ENCODE measurements around the gene MANBA. TPM values are rescaled to one million over a fixed set of nuclear protein-coding genes. Genes with fewer than 3 reads are reported as not detected.

Gene MANBA
- total RNA-seq, 1 experiment from 2014 or later, result 14.5 TPM

DNA sequence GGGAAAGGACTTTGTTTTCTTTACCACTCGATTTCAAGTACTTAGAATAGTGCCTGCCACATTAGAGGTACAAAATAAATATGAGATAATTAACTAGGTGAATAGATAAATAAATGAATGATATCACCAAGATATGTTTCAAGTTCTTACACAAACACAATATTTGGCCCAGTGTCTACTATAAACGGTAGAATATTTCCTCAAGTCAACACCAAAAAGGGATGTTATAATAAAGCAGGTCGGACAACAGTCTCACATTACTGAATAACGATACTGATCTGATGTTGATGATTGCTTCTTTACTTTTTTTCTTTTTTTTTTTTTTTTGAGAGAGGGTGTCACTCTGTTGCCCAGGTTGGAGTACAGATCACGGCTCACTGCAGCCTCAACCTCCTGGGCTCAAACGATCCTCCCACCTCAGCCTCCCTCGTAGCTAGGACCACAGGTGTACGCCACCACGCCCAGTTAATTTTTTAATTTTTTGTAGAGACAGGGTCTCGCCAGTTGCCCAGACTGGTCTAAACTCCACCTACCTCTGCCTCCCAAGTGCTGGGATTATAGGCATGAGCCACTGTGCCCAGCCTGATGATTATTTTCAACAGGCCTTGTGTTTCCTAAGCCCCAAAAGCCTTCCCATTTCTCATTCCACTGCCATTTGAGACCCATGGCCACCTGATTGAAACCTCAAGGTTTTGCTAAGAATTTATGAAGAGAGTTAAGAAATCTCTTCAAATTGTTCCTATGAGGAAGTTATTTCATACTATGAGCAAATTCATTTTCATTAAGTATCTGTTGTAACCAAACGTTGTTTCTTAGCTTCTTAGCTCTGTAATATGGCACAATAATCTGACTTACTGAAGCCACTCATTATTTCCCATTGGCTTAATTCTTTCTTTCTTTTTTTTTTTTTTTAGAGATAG lies 2.3 kb downstream of the MANBA start:
- ChIA-PET CTCF (no interaction called here), POLR2A (no interaction called here)
- in situ Hi-C loops (cut with HindIII; ENCODE audit: low pct_unique_long_range_greater_than_20kb, low sequenced_read_pairs), result no loop called here
- Histone ChIP-seq H3K27ac (ENCODE audit: low read length) (no peak overlapping the region), H3K36me3 (ENCODE audit: control insufficient read depth, insufficient read depth, low read length) (no peaks in the 10 kb centered on the region; the same call in 1 of the 2 replicates), H3K4me3 (ENCODE audit: low read depth in 2 of 2, low read length in 2 of 2) (no peak overlapping the region), H3K27me3 (ENCODE audit: control insufficient read depth, insufficient read depth, low read length) (no peaks in the 10 kb centered on the region), H3K9me3 (ENCODE audit: control insufficient read depth, insufficient read depth, low read depth, low read length) (no peaks in the 10 kb centered on the region), H3K4me1 (ENCODE audit: control insufficient read depth, insufficient read depth, low read length) (peaks cover 7% of the 10 kb centered on the region)
- intact Hi-C loops (cut with micrococcal nuclease; ENCODE audit: unreplicated experiment), result no loop called here
- no peak for ATAC-seq
- TF ChIP-seq POLR2AphosphoS5 (IDR thresholded peaks at IDR 0.05; ENCODE audit: low read depth, low read length), result no peak
- TF ChIP-seq, protein P1, sequence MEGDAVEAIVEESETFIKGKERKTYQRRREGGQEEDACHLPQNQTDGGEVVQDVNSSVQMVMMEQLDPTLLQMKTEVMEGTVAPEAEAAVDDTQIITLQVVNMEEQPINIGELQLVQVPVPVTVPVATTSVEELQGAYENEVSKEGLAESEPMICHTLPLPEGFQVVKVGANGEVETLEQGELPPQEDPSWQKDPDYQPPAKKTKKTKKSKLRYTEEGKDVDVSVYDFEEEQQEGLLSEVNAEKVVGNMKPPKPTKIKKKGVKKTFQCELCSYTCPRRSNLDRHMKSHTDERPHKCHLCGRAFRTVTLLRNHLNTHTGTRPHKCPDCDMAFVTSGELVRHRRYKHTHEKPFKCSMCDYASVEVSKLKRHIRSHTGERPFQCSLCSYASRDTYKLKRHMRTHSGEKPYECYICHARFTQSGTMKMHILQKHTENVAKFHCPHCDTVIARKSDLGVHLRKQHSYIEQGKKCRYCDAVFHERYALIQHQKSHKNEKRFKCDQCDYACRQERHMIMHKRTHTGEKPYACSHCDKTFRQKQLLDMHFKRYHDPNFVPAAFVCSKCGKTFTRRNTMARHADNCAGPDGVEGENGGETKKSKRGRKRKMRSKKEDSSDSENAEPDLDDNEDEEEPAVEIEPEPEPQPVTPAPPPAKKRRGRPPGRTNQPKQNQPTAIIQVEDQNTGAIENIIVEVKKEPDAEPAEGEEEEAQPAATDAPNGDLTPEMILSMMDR (IDR thresholded peaks at IDR 0.05), result no peak
- TF ChIP-seq, protein P2, sequence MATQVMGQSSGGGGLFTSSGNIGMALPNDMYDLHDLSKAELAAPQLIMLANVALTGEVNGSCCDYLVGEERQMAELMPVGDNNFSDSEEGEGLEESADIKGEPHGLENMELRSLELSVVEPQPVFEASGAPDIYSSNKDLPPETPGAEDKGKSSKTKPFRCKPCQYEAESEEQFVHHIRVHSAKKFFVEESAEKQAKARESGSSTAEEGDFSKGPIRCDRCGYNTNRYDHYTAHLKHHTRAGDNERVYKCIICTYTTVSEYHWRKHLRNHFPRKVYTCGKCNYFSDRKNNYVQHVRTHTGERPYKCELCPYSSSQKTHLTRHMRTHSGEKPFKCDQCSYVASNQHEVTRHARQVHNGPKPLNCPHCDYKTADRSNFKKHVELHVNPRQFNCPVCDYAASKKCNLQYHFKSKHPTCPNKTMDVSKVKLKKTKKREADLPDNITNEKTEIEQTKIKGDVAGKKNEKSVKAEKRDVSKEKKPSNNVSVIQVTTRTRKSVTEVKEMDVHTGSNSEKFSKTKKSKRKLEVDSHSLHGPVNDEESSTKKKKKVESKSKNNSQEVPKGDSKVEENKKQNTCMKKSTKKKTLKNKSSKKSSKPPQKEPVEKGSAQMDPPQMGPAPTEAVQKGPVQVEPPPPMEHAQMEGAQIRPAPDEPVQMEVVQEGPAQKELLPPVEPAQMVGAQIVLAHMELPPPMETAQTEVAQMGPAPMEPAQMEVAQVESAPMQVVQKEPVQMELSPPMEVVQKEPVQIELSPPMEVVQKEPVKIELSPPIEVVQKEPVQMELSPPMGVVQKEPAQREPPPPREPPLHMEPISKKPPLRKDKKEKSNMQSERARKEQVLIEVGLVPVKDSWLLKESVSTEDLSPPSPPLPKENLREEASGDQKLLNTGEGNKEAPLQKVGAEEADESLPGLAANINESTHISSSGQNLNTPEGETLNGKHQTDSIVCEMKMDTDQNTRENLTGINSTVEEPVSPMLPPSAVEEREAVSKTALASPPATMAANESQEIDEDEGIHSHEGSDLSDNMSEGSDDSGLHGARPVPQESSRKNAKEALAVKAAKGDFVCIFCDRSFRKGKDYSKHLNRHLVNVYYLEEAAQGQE (IDR thresholded peaks at IDR 0.05; ENCODE audit: insufficient read depth in 1 of 2, low read depth in 2 of 2, low read length in 1 of 2), result no peak
- no peak for TF ChIP-seq SIN3A (IDR thresholded peaks at IDR 0.05; ENCODE audit: borderline replicate concordance, insufficient read depth, low read depth, low read length)
- TF ChIP-seq TCF7L2 (IDR thresholded peaks at IDR 0.05; ENCODE audit: low read depth, low read length), result no peak
- no peak for DNase-seq (ENCODE audit: low read depth, low spot score)
- BruUV-seq (replicated peaks), result no TSS peak

DNA sequence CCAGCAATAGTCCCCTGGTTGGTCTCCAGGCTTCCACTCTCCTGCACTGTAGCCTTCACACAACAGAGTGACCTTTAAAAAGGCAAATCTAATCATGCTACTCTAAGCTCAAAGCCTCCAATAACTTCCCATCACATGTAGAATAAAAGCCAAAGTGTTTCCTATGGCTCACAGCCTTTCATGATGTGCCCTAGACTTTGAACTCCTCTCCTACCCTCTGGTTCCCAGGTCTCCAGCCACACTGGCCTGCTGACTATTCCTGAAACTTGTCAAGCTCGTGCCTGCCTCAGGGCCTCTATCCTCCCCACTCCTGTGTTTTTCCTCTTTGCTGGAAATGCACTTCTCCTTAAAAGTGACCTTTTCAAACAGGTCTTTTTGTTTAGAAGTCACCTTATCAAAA lies 3.1 kb downstream of the MANBA start:
- ATAC-seq, result no peak
- CTCF ChIA-PET, result interaction anchor here (0.5 kb wide), 1 partner anchor 66 kb away, joined by 9 read pairs; no protein-coding TSS in a partner anchor
- POLR2A ChIA-PET, result no interaction called here

More for the DNA sequence above, 3.1 kb downstream of the MANBA start:
- no peak overlapping the region for H3K27ac ChIP-seq (ENCODE audit: low read length)
- H3K4me1 ChIP-seq (ENCODE audit: control insufficient read depth, insufficient read depth, low read length), result peaks cover 7% of the 10 kb centered on the region
- TSS peak; percentile 48 for BruUV-seq (replicated peaks)
- in situ Hi-C loops (cut with HindIII; ENCODE audit: low pct_unique_long_range_greater_than_20kb, low sequenced_read_pairs) (no loop called here), intact Hi-C loops (cut with micrococcal nuclease; ENCODE audit: unreplicated experiment) (no loop called here)
- TF ChIP-seq POLR2AphosphoS5 (IDR thresholded peaks at IDR 0.05; ENCODE audit: low read depth, low read length), result no peak
- no peak for TF ChIP-seq TCF7L2 (IDR thresholded peaks at IDR 0.05; ENCODE audit: low read depth, low read length)
- TF ChIP-seq, protein P2 (IDR thresholded peaks at IDR 0.05; ENCODE audit: insufficient read depth in 1 of 2, low read depth in 2 of 2, low read length in 1 of 2), result no peak
- TF ChIP-seq SIN3A (IDR thresholded peaks at IDR 0.05; ENCODE audit: borderline replicate concordance, insufficient read depth, low read depth, low read length), result no peak
- TF ChIP-seq, protein P1 (IDR thresholded peaks at IDR 0.05), result no peak
- no peaks in the 10 kb centered on the region for H3K9me3 ChIP-seq (ENCODE audit: control insufficient read depth, insufficient read depth, low read depth, low read length)
- DNase-seq (ENCODE audit: low read depth, low spot score), result no peak
- no peak overlapping the region for H3K4me3 ChIP-seq (ENCODE audit: low read depth in 2 of 2, low read length in 2 of 2)
- no peaks in the 10 kb centered on the region; the same call in 1 of the 2 replicates for H3K36me3 ChIP-seq (ENCODE audit: control insufficient read depth, insufficient read depth, low read length)
- no peaks in the 10 kb centered on the region for H3K27me3 ChIP-seq (ENCODE audit: control insufficient read depth, insufficient read depth, low read length)
